Measurements from ENCODE around the gene ELOVL1. TPM values are rescaled to one million over a fixed set of nuclear protein-coding genes. Genes with fewer than 3 reads are reported as not detected.
A peak's percentile ranks its signal among the peaks of the same experiment; 100 is the strongest.
"Not testable (repeated sequence)": the region's sequence is repeated elsewhere in the genome, so short reads cannot be mapped to it uniquely, and the experiment has no call there.

Gene ELOVL1
- total RNA-seq, 2 donors from 2014 or later = 17.5 to 21.8 TPM

- Histone ChIP-seq H3K27ac (no peak overlapping the region), H3K36me3 (replicated peaks in 1 of 2; ENCODE audit: insufficient read depth in 1 of 2, low read depth in 2 of 2) (no peaks in the 10 kb centered on the region), H3K4me1 (peaks cover 6% of the 10 kb centered on the region), H3K27me3 (no peaks in the 10 kb centered on the region), H3K4me3 (no peak overlapping the region), H3K9me3 (no peaks in the 10 kb centered on the region)
- 81 to 94% methylated on average over 7 of the region's 7 CpGs for WGBS, 2 donors
- no peak for TF ChIP-seq CTCF (IDR thresholded peaks at IDR 0.05)
- TF ChIP-seq POLR2A (IDR thresholded peaks at IDR 0.05) = no peak
- no peak for DNase-seq
- intact Hi-C loops (cut with DNase I) = no loop called here
- no peak for ATAC-seq
These were observed 9.0 kb upstream of the ELOVL1 start for GRCh38 chr1:43376723-43377235.

- H3K4me3 ChIP-seq = no peak overlapping the region
- no peak overlapping the region for H3K27ac ChIP-seq
- peaks cover 14% of the 10 kb centered on the region for H3K4me1 ChIP-seq
- 39 to 43% methylated on average over 4 of the region's 4 CpGs for WGBS, 2 donors
- H3K36me3 ChIP-seq (replicated peaks in 1 of 2; ENCODE audit: insufficient read depth in 1 of 2, low read depth in 2 of 2) = no peaks in the 10 kb centered on the region
- DNase-seq (peak in 1 of 4 donors; percentile 33), ATAC-seq (no peak)
- H3K27me3 ChIP-seq = no peaks in the 10 kb centered on the region
- no peak for TF ChIP-seq CTCF (IDR thresholded peaks at IDR 0.05)
- TF ChIP-seq POLR2A (IDR thresholded peaks at IDR 0.05) = no peak
- intact Hi-C loops (cut with DNase I) = no loop called here
- H3K9me3 ChIP-seq = no peaks in the 10 kb centered on the region
These were observed 5.5 kb upstream of the ELOVL1 start for GRCh38 chr1:43373066-43373940.

GRCh38 chr1:43372172-43372571, 4.4 kb upstream of the ELOVL1 start:
- no peak overlapping the region for H3K27ac ChIP-seq

GRCh38 chr1:43370564-43370963, 2.8 kb upstream of the ELOVL1 start:
- no peak for DNase-seq
- TF ChIP-seq POLR2A (IDR thresholded peaks at IDR 0.05) (no peak), CTCF (IDR thresholded peaks at IDR 0.05) (no peak)
- Histone ChIP-seq H3K36me3 (replicated peaks in 1 of 2; ENCODE audit: insufficient read depth in 1 of 2, low read depth in 2 of 2) (no peaks in the 10 kb centered on the region), H3K27me3 (no peaks in the 10 kb centered on the region), H3K27ac (no peak overlapping the region), H3K4me1 (peaks cover 32% of the 10 kb centered on the region), H3K9me3 (no peaks in the 10 kb centered on the region), H3K4me3 (no peak overlapping the region)
- WGBS, 2 donors = 83 to 85% methylated on average over 4 of the region's 4 CpGs
- ATAC-seq = no peak
- intact Hi-C loops (cut with DNase I) = no loop called here

More at GRCh38 chr1:43372172-43372571, 4.4 kb upstream of the ELOVL1 start:
- H3K9me3 ChIP-seq = no peaks in the 10 kb centered on the region
- no peak for DNase-seq
- H3K36me3 ChIP-seq (replicated peaks in 1 of 2; ENCODE audit: insufficient read depth in 1 of 2, low read depth in 2 of 2) = no peaks in the 10 kb centered on the region
- no peaks in the 10 kb centered on the region for H3K27me3 ChIP-seq
- H3K4me1 ChIP-seq = peaks cover 17% of the 10 kb centered on the region
- no peak for ATAC-seq
- intact Hi-C loops (cut with DNase I) = no loop called here
- 95 to 98% methylated on average over 5 of the region's 5 CpGs for WGBS, 2 donors
- H3K4me3 ChIP-seq = no peak overlapping the region
- no peak for TF ChIP-seq POLR2A (IDR thresholded peaks at IDR 0.05)
- no peak for TF ChIP-seq CTCF (IDR thresholded peaks at IDR 0.05)

GRCh38 chr1:43369779-43370178, 2.0 kb upstream of the ELOVL1 start:
- H3K27ac ChIP-seq; ATAC-seq; DNase-seq; H3K36me3 ChIP-seq (replicated peaks in 1 of 2; ENCODE audit: insufficient read depth in 1 of 2, low read depth in 2 of 2); H3K27me3 ChIP-seq; H3K9me3 ChIP-seq; H3K4me3 ChIP-seq: not testable (repeated sequence)
- peaks cover 33% of the 10 kb centered on the region for H3K4me1 ChIP-seq
- WGBS, 2 donors = 89 to 95% methylated on average over 6 of the region's 6 CpGs
- intact Hi-C loops (cut with DNase I) = loop anchor here (10.0 kb wide), 1 partner anchor 135 kb away; no protein-coding TSS in a partner anchor
